Natural killer cell treated with Interleukin-12 subunit alpha and Interleukin-12 subunit beta and Interleukin-15 and Interleukin-18, amount 100 ng/mL, for 72 hours (primary cell): ENCODE results near the gene MEF2C. TPM values are rescaled to one million over a fixed set of nuclear protein-coding genes. Genes with fewer than 3 reads are reported as not detected.
A peak's percentile ranks its signal among the peaks of the same experiment; 100 is the strongest.

ENCODE experiments used
- ATAC-seq, 2 donors: fragments of 150-1000 bp; cut with Tn5 transposase in 1 of 2; sonication (Bioruptor Pico), chemical (Tn5 transposase) in 1 of 2; 2 replicates each; pipeline ENCODE4 v1.10.0; 2021
- DNase-seq: peaks from one replicate; pipeline ENCODE4 v3.0.0; 2022; ENCODE audit warnings: low spot score
- H3K27ac Mint-ChIP-seq, 2 donors: 1 replicate in 1 of 2; 2 replicates in 1 of 2; pipeline ENCODE4 v1.8.0; 2022; ENCODE audit warnings: mixed read lengths in 2 of 2, mild to moderate bottlenecking in 1 of 2, moderate library complexity in 1 of 2
- H3K27me3 Mint-ChIP-seq, 2 donors: 1 replicate in 1 of 2; 2 replicates in 1 of 2; pipeline ENCODE4 v1.8.0; 2022; ENCODE audit warnings: mixed read lengths in 2 of 2
- H3K36me3 Mint-ChIP-seq: one replicate; pipeline ENCODE4 v1.8.0; 2022; ENCODE audit warnings: mixed read lengths
- H3K4me1 Mint-ChIP-seq, 2 donors: 1 replicate in 1 of 2; 2 replicates in 1 of 2; pipeline ENCODE4 v1.8.0; 2022; ENCODE audit warnings: low read depth in 2 of 2, mixed read lengths in 2 of 2, mild to moderate bottlenecking in 1 of 2
- H3K4me3 Mint-ChIP-seq: one replicate; pipeline ENCODE4 v1.8.0; 2022; ENCODE audit warnings: mixed read lengths
- H3K9me3 Mint-ChIP-seq: 2 replicates; pipeline ENCODE4 v1.8.0; 2022; ENCODE audit warnings: mixed read lengths
- total RNA-seq, 2 donors: library from RNA; stranded (reverse); gene quantifications; one replicate each; pipeline ENCODE4 v1.2.3, GENCODE V29; 2022

MEF2C gene
- total RNA-seq, 2 donors from 2014 or later: 3.3 to 3.5 TPM

DNA sequence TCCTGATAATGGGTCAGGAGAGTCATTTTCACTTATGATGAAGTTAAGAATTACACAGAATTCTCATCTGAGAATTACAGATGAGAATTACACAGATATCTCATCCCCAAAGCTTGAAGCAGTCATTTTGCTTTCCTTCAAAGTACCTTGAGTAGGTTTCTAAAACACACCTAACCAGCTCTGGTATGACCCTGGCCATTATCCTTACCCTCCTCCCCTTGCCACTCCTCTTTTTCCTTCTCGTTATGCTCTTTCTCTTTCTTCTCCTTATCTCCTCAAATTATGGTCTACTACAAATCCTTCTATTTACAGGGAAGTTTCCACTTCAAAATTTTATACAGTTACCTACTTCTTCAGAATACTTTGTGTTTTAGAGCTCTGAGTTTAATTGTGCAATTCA is 44.5 kb downstream of the MEF2C start:
- no peaks in the 10 kb centered on the region for H3K27me3 Mint-ChIP-seq
- peaks cover 0 to 4% of the 10 kb centered on the region in 2 donors for H3K4me1 Mint-ChIP-seq
- no peaks in the 10 kb centered on the region for H3K9me3 Mint-ChIP-seq
- ATAC-seq (no peak), DNase-seq (no peak)
- H3K27ac Mint-ChIP-seq: no peak overlapping the region
- no peak overlapping the region for H3K4me3 Mint-ChIP-seq
- no peaks in the 10 kb centered on the region for H3K36me3 Mint-ChIP-seq

DNA sequence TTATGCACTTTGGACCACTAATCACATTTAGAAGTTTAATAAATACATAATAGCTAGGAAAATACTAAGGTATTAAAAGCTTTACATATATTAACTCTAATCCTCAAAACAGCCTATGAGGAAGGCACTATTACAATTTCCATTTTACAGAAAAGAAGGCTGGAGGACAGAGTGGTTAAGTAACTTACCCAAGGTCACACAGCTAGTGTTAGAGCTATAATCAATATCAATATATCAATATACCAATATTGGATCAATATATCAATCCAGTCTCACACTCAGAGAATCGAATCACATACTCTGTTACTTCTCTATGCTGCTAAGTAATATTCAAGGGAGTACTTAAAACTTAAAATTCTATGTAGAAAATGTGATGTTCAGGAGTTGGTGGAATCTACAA is 45.2 kb downstream of the MEF2C start:
- Mint-ChIP-seq H3K4me3 (no peak overlapping the region), H3K27me3 (no peaks in the 10 kb centered on the region), H3K27ac (no peak overlapping the region), H3K9me3 (no peaks in the 10 kb centered on the region), H3K36me3 (no peaks in the 10 kb centered on the region), H3K4me1 (peaks cover 0 to 4% of the 10 kb centered on the region in 2 donors)
- no peak for ATAC-seq
- no peak for DNase-seq

DNA sequence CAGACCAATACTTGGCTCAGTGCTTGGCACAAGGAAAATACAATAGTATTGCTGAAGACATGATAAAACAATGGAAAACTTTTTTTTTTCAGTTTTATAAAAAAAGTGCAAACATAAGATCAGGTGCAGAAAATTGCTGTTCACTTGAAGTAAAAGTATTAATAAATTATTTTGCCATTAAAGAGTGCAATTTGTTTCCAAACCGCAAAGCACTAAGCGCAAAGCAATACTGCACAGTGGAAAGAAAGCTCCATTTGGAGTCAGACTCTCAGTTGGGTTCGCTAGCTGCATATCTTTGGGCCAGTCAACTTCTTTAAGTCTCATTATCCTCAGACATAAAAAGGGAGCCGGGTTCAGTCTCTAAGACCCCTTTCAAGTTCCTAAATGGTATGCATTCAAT is 45.8 kb downstream of the MEF2C start:
- no peak for ATAC-seq

DNA sequence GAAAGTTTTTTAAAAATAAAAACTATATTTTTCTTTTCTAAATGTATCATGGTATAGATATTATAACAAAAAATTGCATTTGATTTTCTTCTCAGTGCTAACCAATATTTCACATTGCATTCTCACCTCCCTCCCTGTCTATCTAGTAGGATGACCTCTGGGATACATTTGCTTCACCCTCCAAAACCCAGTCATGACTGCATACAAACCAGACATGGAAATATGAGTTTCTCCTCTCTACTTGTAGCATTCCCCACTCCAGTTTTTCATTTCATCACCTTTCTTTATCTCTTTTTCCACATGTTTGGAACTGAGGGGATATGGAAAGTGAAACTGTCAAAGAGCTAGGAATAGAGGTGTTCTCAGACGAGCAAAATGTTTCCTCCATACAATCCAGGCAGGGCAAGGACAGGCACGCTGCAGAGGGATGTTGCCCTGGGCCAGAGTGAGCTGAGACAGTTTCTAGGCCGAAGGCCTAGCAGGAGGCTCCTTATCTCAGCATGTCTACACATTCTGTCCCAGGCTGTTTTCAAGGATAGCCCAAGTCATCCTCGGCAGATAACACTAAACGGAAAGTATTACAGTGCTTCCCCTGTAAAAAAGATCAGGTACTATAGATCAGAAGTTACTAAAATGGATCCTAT is 46.7 kb downstream of the MEF2C start:
- no peak overlapping the region for H3K27ac Mint-ChIP-seq
- H3K36me3 Mint-ChIP-seq: no peaks in the 10 kb centered on the region
- H3K4me3 Mint-ChIP-seq: no peak overlapping the region
- H3K4me1 Mint-ChIP-seq: peaks cover 0 to 4% of the 10 kb centered on the region in 2 donors
- DNase-seq (no peak), ATAC-seq (no peak)
- H3K9me3 Mint-ChIP-seq: no peaks in the 10 kb centered on the region
- no peaks in the 10 kb centered on the region for H3K27me3 Mint-ChIP-seq

More for the DNA sequence above, 45.8 kb downstream of the MEF2C start:
- no peaks in the 10 kb centered on the region for H3K27me3 Mint-ChIP-seq
- H3K9me3 Mint-ChIP-seq: no peaks in the 10 kb centered on the region
- no peak overlapping the region for H3K4me3 Mint-ChIP-seq
- no peak for DNase-seq
- H3K36me3 Mint-ChIP-seq: no peaks in the 10 kb centered on the region
- H3K27ac Mint-ChIP-seq: no peak overlapping the region
- H3K4me1 Mint-ChIP-seq: peaks cover 0 to 4% of the 10 kb centered on the region in 2 donors

DNA sequence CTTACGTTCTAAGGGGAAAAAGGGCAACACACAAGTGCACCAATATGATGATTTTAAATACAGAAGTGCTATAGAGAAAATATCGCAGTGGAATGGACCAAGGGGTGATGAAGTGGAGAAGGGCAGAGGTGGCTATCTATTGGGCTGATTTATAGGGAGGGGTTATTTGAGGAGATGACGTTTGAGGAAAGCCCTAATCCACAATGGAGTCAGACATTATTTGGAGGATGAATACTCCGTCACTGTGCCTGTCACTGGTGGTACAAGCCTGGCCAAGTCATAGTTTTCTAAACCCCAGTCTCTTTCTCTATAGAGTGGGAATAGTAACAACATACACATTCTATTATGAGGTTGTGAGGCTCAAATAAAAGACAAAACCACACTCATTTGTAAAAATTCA is 48.5 kb downstream of the MEF2C start:
- ATAC-seq: no peak
- H3K4me3 Mint-ChIP-seq: no peak overlapping the region
- no peaks in the 10 kb centered on the region for H3K36me3 Mint-ChIP-seq
- peaks cover 0 to 6% of the 10 kb centered on the region in 2 donors for H3K4me1 Mint-ChIP-seq
- no peaks in the 10 kb centered on the region for H3K9me3 Mint-ChIP-seq
- no peak for DNase-seq
- H3K27me3 Mint-ChIP-seq: no peaks in the 10 kb centered on the region
- H3K27ac Mint-ChIP-seq: no peak overlapping the region

DNA sequence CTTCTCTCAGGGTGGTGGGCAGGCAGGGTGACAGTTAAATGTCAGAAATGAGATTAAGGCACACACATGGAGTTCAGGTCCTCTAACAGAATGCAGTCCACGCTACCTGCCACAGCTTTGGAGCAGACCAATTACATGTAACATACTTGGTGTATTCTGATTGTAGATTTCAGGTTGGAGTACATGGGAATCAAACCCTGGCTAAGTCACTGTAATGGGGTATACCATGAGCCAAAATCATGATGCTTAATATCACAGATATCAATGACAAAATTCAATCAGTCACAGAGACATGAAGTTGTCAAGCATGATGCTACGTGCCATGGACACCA is 48.9 kb downstream of the MEF2C start:
- Mint-ChIP-seq H3K4me3 (no peak overlapping the region), H3K4me1 (peaks cover 3 to 9% of the 10 kb centered on the region in 2 donors), H3K27ac (no peak overlapping the region), H3K9me3 (no peaks in the 10 kb centered on the region), H3K36me3 (no peaks in the 10 kb centered on the region), H3K27me3 (no peaks in the 10 kb centered on the region)
- DNase-seq (no peak), ATAC-seq (no peak)

DNA sequence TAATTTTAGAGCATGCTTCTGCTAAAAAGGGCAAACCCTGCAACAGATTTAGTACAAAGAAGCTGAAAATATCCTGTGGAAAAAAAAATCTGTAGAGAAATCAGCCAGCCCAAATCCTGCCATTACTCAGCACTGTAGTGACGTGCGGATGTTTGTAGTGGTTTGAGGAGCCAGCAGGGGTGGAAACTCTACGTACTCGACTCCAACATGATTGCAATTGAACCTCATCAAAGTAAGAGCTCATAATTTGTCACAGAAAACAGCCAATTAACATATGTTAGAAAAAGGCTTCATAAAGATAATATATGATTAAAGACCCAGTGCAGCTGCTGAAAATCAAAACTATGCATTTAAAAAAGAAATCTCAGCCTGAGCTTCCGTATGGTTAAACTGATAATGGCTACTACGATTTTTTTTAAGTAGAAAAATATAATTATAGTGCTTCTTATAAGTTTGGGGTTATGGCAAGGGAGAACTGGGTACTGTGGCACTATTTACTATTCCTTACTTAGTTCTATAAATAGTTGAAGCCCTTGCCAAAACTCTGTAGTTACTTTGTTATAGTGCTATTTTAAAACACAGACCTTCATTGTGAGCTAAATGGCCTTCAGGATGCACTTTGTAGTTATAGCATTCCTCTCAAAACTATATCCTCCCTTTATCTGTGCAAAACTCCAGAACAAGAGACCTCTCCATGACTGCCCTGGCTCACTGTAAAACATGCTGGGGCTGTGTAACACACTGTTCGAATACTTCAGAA is 49.4 kb downstream of the MEF2C start:
- no peaks in the 10 kb centered on the region for H3K36me3 Mint-ChIP-seq
- H3K4me3 Mint-ChIP-seq: no peak overlapping the region
- no peak for ATAC-seq
- peaks cover 5 to 10% of the 10 kb centered on the region in 2 donors for H3K4me1 Mint-ChIP-seq
- H3K9me3 Mint-ChIP-seq: no peaks in the 10 kb centered on the region
- no peak for DNase-seq
- no peak overlapping the region for H3K27ac Mint-ChIP-seq
- H3K27me3 Mint-ChIP-seq: no peaks in the 10 kb centered on the region

DNA sequence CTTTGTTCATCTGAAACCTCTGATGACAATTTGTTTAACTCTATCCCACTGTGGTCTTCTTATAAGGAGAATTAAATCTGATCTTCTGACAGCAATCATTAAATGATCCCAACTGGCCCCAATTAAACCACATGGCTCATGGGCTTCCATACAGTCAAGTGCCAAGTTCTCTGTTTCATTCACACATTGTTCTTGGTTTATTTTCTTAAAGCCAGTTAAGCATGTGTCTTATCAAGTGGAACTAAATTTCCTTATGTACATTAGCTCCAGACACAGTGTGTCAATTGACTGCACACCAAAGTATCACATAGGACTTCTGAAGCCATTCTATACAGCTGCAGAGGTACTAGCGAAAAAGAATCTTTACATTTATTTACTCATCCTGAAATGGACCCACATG is 51.2 kb downstream of the MEF2C start:
- H3K4me3 Mint-ChIP-seq: no peak overlapping the region

DNA sequence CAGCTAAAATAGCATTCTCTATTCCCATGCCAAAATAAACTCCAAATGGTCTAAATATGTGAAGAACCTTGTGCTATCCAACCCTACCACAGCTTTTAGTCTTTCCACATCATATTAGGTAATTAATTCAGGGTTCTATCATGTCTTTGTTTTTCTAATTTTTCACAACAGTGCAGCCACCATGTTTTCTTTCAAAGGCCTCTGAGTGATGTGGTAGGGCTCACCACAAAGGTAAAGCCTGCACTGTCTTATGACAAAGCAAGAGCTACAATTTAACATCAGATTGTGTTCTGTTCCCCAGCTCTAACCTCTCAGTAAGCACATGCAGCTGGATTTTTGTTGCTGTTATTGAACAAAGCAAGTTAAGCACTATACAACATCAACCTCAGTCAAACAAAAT is 52.4 kb downstream of the MEF2C start:
- ATAC-seq: no peak
- Mint-ChIP-seq H3K27ac (no peak overlapping the region), H3K9me3 (no peaks in the 10 kb centered on the region), H3K4me3 (no peak overlapping the region), H3K4me1 (peaks cover 23 to 26% of the 10 kb centered on the region in 2 donors), H3K36me3 (no peaks in the 10 kb centered on the region), H3K27me3 (no peaks in the 10 kb centered on the region)
- no peak for DNase-seq

More for the DNA sequence above, 51.2 kb downstream of the MEF2C start:
- DNase-seq (no peak), ATAC-seq (no peak)
- Mint-ChIP-seq H3K27ac (no peak overlapping the region), H3K9me3 (no peaks in the 10 kb centered on the region), H3K36me3 (no peaks in the 10 kb centered on the region), H3K4me1 (peaks cover 18% of the 10 kb centered on the region in 2 donors), H3K27me3 (no peaks in the 10 kb centered on the region)

DNA sequence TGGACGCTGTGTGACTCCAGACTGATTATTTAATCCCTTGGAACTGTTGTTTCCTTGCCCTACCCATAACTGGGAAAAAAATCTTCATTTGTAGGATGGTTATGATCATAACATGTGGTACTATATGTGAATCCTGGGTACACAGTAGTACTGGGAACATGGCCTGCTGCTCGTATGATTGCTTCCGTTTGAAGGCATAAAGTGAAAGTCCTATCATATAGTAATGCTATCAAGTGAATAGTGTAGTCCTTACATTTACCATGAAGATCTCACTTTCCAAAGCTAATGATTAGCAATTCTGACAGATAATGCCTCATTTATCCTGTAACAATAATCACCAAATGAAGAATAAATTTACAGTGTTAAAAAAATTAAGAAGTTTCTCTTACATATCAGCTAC is 53.2 kb downstream of the MEF2C start:
- DNase-seq (no peak), ATAC-seq (no peak)
- Mint-ChIP-seq H3K27ac (no peak overlapping the region), H3K4me1 (peaks cover 27% of the 10 kb centered on the region in 2 donors), H3K9me3 (no peaks in the 10 kb centered on the region), H3K27me3 (no peaks in the 10 kb centered on the region), H3K4me3 (no peak overlapping the region), H3K36me3 (no peaks in the 10 kb centered on the region)

DNA sequence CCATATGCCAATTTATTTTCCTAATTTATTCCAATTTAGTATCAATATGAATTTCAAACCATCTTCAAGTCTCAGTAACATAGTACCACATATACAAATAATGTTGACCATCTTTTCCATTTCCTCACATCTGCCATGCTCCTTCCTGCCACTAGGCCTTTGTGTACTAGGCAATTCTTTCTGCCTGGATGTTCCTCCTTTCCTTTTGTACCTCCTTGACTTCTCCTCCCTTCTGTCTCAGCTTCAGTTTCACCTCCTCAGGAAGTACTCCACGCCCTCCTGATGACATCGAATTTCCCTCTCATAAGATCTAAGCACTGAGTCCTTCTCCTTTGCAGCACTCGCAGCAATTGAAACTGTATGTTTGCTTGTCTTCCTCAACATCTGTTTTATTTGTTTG is 53.9 kb downstream of the MEF2C start:
- H3K9me3 Mint-ChIP-seq: no peaks in the 10 kb centered on the region
- no peaks in the 10 kb centered on the region for H3K36me3 Mint-ChIP-seq
- H3K4me1 Mint-ChIP-seq: peaks cover 24 to 27% of the 10 kb centered on the region in 2 donors
- H3K27me3 Mint-ChIP-seq: no peaks in the 10 kb centered on the region
- peak overlapping the region in 1 of 2 donors; percentile 28 for H3K27ac Mint-ChIP-seq
- H3K4me3 Mint-ChIP-seq: no peak overlapping the region
- no peak for ATAC-seq
- no peak for DNase-seq

DNA sequence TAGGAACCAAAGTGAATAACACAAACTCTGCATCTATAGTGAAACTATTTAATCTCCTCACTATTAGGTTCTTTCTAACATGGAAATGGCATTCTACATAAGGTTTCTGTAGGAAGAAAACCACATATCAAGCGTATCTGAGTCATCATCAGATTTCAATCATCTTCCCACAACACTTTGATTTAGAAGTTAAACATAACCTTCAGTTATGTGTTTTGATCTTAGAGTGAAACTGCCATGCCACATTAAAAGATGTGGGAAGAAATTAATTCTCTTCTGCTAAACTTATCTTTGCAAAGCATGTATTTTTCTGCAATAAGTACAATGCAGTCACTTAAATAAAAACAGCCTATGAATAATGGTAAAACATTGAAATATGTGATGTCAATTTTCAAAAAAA is 55.0 kb downstream of the MEF2C start:
- Mint-ChIP-seq H3K36me3 (no peaks in the 10 kb centered on the region), H3K4me1 (peaks cover 24 to 27% of the 10 kb centered on the region in 2 donors), H3K27me3 (peaks cover 0 to 2% of the 10 kb centered on the region in 2 donors), H3K27ac (no peak overlapping the region), H3K4me3 (no peak overlapping the region), H3K9me3 (no peaks in the 10 kb centered on the region)
- DNase-seq (no peak), ATAC-seq (no peak)

DNA sequence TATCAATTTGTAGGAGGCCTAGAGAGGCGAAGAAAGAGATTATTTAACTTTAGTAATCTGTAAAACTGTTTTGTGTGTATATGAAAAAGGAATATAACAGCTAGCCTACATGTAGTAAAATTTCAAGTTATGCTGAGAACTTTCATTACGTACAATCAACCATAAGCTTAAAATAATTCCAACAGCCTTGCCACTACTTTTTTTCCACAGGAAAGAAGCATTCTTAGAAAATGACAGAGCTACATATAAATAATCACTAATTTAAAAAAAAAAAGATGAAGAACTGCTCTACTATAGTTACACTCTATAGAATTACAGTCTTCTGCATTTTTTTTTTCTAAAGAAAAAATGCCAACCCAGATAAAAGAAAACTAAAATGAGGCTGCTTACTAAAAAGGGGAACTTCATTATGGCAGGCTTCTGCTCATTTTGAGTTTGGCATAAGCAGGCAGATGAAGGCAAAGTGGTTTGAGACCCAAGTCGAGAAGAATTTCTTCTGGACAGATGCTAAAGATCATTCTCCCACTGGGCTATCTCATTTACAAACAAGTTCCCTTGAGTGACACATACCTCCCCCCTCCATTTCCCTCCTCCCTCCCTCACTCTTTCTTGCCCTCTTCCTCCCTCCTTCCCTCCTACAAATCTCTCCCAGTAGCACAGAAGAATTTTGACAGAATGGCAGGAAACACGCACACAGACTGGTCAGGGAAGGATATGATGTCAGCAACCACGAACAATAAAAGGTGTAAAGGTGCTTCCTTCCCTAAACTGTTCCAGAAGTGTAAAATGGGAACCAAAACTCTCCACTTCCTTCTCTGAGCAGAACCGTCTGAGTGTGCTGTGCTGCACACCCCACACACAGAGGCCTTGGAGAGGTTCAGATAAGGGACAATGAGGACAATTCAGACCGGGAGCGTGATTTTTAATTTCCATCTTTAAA is 56.1 kb downstream of the MEF2C start:
- Mint-ChIP-seq H3K9me3 (no peaks in the 10 kb centered on the region), H3K27ac (peak overlapping the region; percentile 48 to 53), H3K4me1 (peaks cover 24 to 27% of the 10 kb centered on the region in 2 donors), H3K36me3 (no peaks in the 10 kb centered on the region), H3K4me3 (peak overlapping the region; percentile 44), H3K27me3 (peaks cover 0 to 2% of the 10 kb centered on the region in 2 donors)
- ATAC-seq: no peak
- no peak for DNase-seq
